GM19455 (cell line): ENCODE results near the gene LRCH1.

Experiments
- ATAC-seq: cut with Tn5 transposase; IDR thresholded peaks from one replicate; pipeline ENCODE4 v1.9.1; 2021; ENCODE audit not compliant: unreplicated experiment

Gene LRCH1

GRCh38 chr13:46687810-46688209 is 134.8 kb downstream of the LRCH1 start:
- ATAC-seq, result no peak

GRCh38 chr13:46688306-46688705 is 135.3 kb downstream of the LRCH1 start:
- ATAC-seq, result no peak

- ATAC-seq, result no peak
Measured at GRCh38 chr13:46698014-46698413, 145.0 kb downstream of the LRCH1 start.

GRCh38 chr13:46698910-46699460 is 146.0 kb downstream of the LRCH1 start:
- no peak for ATAC-seq

- ATAC-seq, result no peak
Measured at GRCh38 chr13:46712524-46712923, 159.6 kb downstream of the LRCH1 start.

GRCh38 chr13:46715363-46715762 is 162.4 kb downstream of the LRCH1 start:
- ATAC-seq, result no peak

- ATAC-seq, result no peak
Measured at GRCh38 chr13:46716821-46717220, 163.9 kb downstream of the LRCH1 start.

- no peak for ATAC-seq
Measured at GRCh38 chr13:46717275-46717674, 164.3 kb downstream of the LRCH1 start.

- ATAC-seq, result no peak
Measured at GRCh38 chr13:46717856-46718255, 164.9 kb downstream of the LRCH1 start.

GRCh38 chr13:46720189-46720588 is 167.2 kb downstream of the LRCH1 start:
- no peak for ATAC-seq

- ATAC-seq, result no peak
Measured at GRCh38 chr13:46721054-46721453, 168.1 kb downstream of the LRCH1 start.

GRCh38 chr13:46726347-46726746 is 173.4 kb downstream of the LRCH1 start:
- ATAC-seq, result no peak

GRCh38 chr13:46728777-46729176 is 175.8 kb downstream of the LRCH1 start:
- ATAC-seq, result no peak

GRCh38 chr13:46731535-46731934 is 178.6 kb downstream of the LRCH1 start:
- ATAC-seq, result no peak

GRCh38 chr13:46735425-46735824 is 182.5 kb downstream of the LRCH1 start:
- ATAC-seq, result no peak

- ATAC-seq, result no peak
Measured at GRCh38 chr13:46736541-46737310, 183.8 kb downstream of the LRCH1 start.

GRCh38 chr13:46738055-46738454 is 185.1 kb downstream of the LRCH1 start:
- no peak for ATAC-seq

- ATAC-seq, result no peak
Measured at GRCh38 chr13:46738766-46739165, 185.8 kb downstream of the LRCH1 start.

GRCh38 chr13:46739447-46740098 is 186.6 kb downstream of the LRCH1 start:
- ATAC-seq, result no peak

GRCh38 chr13:46743191-46743590 is 190.2 kb downstream of the LRCH1 start:
- ATAC-seq, result no peak

GRCh38 chr13:46745062-46745461 is 192.1 kb downstream of the LRCH1 start:
- ATAC-seq, result no peak

GRCh38 chr13:46745706-46746105 is 192.7 kb downstream of the LRCH1 start:
- no peak for ATAC-seq
